B cell (primary cell): ENCODE results near the gene JMJD1C. TPM values are rescaled to one million over a fixed set of nuclear protein-coding genes. Genes with fewer than 3 reads are reported as not detected.
A peak's percentile ranks its signal among the peaks of the same experiment; 100 is the strongest.

ENCODE experiments used
- ATAC-seq: fragments of 200-7000 bp; cut with Tn5 transposase; one replicate; pipeline ENCODE4 v1.10.0; 2021; ENCODE audit warnings: low read depth, mild to moderate bottlenecking, moderate number of reproducible peaks, moderate library complexity
- CTCF ChIA-PET: fragments of 350-600 bp; sonication (Branson Sonifier 250); formaldehyde crosslinking; loops from one replicate; lab custom pipeline; 2021; ENCODE audit warnings: antibody characterized with exemption, inconsistent platforms; lab: Charles Lee
- POLR2A ChIA-PET: fragments of 350-600 bp; sonication (Branson Sonifier 250); formaldehyde crosslinking; loops from one replicate; lab custom pipeline; 2021; ENCODE audit warnings: antibody characterized with exemption; lab: Charles Lee
- DNase-seq: peaks from one replicate; pipeline ENCODE4 v3.0.0; 2013
- H2AFZ ChIP-seq: 2 replicates; pipeline ENCODE4 v1.6.1; 2012; ENCODE audit warnings: mild to moderate bottlenecking, low read depth, low read length; ENCODE audit not compliant: insufficient read depth, poor library complexity, severe bottlenecking
- H3K27ac ChIP-seq, 2 donors: 1 replicate in 1 of 2; 2 replicates in 1 of 2; pipeline ENCODE4 v1.5.1; 2012 to 2013; ENCODE audit warnings: low read length in 2 of 2, mild to moderate bottlenecking in 2 of 2, moderate library complexity in 1 of 2
- H3K27me3 ChIP-seq, 4 experiments: fragments of 200-600 bp in 1 of 4; sonication (generic) in 1 of 4; replicated peaks in 1 of 4; 1 replicate in 2 of 4; 2 replicates in 2 of 4; pipeline versions ENCODE4 v1.6.1 to v1.7.0; 2013 to 2016; ENCODE audit warnings: low read length in 3 of 4, mild to moderate bottlenecking in 2 of 4, mixed read lengths in 1 of 4, moderate library complexity in 1 of 4; ENCODE audit not compliant: insufficient read depth in 4 of 4, control insufficient read depth in 3 of 4; ENCODE audit errors: control extremely low read depth in 1 of 4
- H3K36me3 ChIP-seq, 2 experiments: replicated peaks in 1 of 2; 1 replicate in 1 of 2; 2 replicates in 1 of 2; pipeline versions ENCODE4 v1.6.1 to v1.7.1; 2013; ENCODE audit warnings: low read length in 1 of 2; ENCODE audit not compliant: insufficient read depth in 2 of 2, control insufficient read depth in 1 of 2; ENCODE audit errors: control extremely low read depth in 1 of 2, extremely low read depth in 1 of 2
- H3K4me1 ChIP-seq, 2 donors: fragments of 200-600 bp in 1 of 2; sonication (generic) in 1 of 2; 1 replicate in 1 of 2; 2 replicates in 1 of 2; pipeline versions ENCODE4 v1.5.1 to v1.6.1; 2013 to 2017; ENCODE audit warnings: low read length in 2 of 2; ENCODE audit not compliant: control insufficient read depth in 2 of 2, insufficient read depth in 2 of 2
- H3K4me2 ChIP-seq: replicated peaks from 2 replicates; pipeline ENCODE3; 2012; ENCODE audit warnings: mild to moderate bottlenecking, low read depth, low read length; ENCODE audit not compliant: poor library complexity, severe bottlenecking
- H3K4me3 ChIP-seq, 5 experiments: fragments of 200-600 bp in 1 of 5; sonication (generic) in 1 of 5; 1 replicate in 3 of 5; 2 replicates in 2 of 5; pipeline versions ENCODE4 v1.5.1 to v1.7.0; 2011 to 2016; ENCODE audit warnings: low read length in 4 of 5, mild to moderate bottlenecking in 4 of 5, low read depth in 2 of 5, control low read depth in 1 of 5, moderate library complexity in 1 of 5; ENCODE audit not compliant: insufficient read depth in 1 of 5; ENCODE audit errors: control extremely low read depth in 1 of 5, extremely low read depth in 1 of 5
- H3K79me2 ChIP-seq: fragments of 200-600 bp; sonication (generic); one replicate; pipeline ENCODE4 v1.6.0; 2016; ENCODE audit warnings: low read length; ENCODE audit not compliant: control insufficient read depth, insufficient read depth
- H3K9ac ChIP-seq: fragments of 200-600 bp; sonication (generic); 2 replicates; pipeline ENCODE4 v1.6.1; 2017; ENCODE audit warnings: mild to moderate bottlenecking, low read length, moderate library complexity
- H3K9me3 ChIP-seq, 3 donors: one replicate each; pipeline versions ENCODE4 v1.6.1 to v1.7.1; 2013; ENCODE audit warnings: low read length in 2 of 3; ENCODE audit not compliant: control insufficient read depth in 2 of 3, insufficient read depth in 1 of 3; ENCODE audit errors: control extremely low read depth in 1 of 3
- H4K20me1 ChIP-seq: 2 replicates; pipeline ENCODE4 v1.6.0; 2012; ENCODE audit warnings: mild to moderate bottlenecking, low read length; ENCODE audit not compliant: insufficient read depth, control insufficient read depth, poor library complexity, severe bottlenecking
- H3K27ac Mint-ChIP-seq: one replicate; pipeline ENCODE4 v1.8.0; 2021; ENCODE audit warnings: mixed read lengths
- H3K27me3 Mint-ChIP-seq: one replicate; pipeline ENCODE4 v1.8.0; 2021; ENCODE audit warnings: mixed read lengths
- H3K4me1 Mint-ChIP-seq: one replicate; pipeline ENCODE4 v1.8.0; 2021; ENCODE audit warnings: mixed read lengths
- H3K4me3 Mint-ChIP-seq: one replicate; pipeline ENCODE4 v1.8.0; 2021; ENCODE audit warnings: mixed read lengths
- H3K9me3 Mint-ChIP-seq: one replicate; pipeline ENCODE4 v1.8.0; 2022; ENCODE audit warnings: mixed read lengths; ENCODE audit not compliant: insufficient read depth
- EZH2 ChIP-seq: IDR thresholded peaks from 2 replicates; pipeline ENCODE4 v1.6.1; 2012; ENCODE audit warnings: borderline replicate concordance, low read depth, mild to moderate bottlenecking, moderate library complexity, low read length; ENCODE audit not compliant: insufficient read depth, poor library complexity, severe bottlenecking
- WGBS: methylation state at CpG from one replicate; pipeline ENCODE4 v1.1.5; 2013; ENCODE audit warnings: missing lambda C conversion rate; ENCODE audit not compliant: insufficient coverage; 5-methylcytosine and 5-hydroxymethylcytosine counted together
- intact Hi-C: fragments of 100-400 bp; cut with micrococcal nuclease; formaldehyde crosslinking; loops from one replicate; pipeline ENCODE4 v1.10.0; 2022
- polyA plus RNA-seq: library from polyadenylated mRNA; depleted of rRNA; stranded (reverse); fragments of >200 nt; gene quantifications from 2 replicates; pipeline ENCODE4 v1.2.3, GENCODE V29; 2012
- total RNA-seq, 2 donors: library from RNA; stranded (reverse); fragments of 120-200 nt in 1 of 2; gene quantifications; 1 replicate in 1 of 2; 2 replicates in 1 of 2; pipeline versions ENCODE4 v1.2.3 to v1.2.4, GENCODE V29; 2013 to 2022
- TF ChIP-seq, protein P1 (sequence below): fragments of 200-600 bp; IDR thresholded peaks from one replicate; pipeline ENCODE4 v1.8.0; 2022; ENCODE audit warnings: antibody characterized with exemption, mild to moderate bottlenecking

The JMJD1C gene
- total and polyA plus RNA-seq, 2 donors (not counting 1 experiment from before 2014, with no cell fraction given), result 81.8 to 235 TPM

DNA sequence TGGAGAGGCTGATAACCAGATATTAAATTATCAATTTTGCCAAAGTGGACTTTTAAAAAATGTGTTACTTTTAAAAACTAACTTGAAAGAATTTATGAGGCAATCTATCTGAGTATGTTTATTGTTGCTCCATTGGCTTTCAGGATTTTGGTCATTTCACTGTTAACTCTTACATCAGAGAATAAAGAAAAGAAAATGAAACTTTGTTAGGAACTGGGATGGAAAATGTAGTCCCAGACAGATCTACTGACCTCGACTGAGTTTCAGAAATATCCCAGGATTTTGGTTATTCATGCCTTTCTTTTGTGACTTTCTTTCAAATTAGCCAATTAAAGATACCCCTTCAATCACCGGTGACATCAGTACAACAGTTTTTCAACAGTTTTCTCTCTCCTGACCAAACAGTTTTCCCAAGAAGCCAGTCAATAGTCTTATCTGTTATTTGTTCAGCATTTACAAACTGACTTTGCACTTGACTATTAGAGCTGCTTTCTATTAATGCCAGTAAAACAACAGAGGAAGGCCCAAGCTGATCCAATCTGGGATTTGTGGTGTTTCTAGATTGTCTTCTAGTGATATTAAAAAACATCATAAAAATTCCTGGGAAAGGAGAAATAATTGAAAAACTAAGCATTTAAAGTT lies 296.8 kb downstream of the JMJD1C start:
- peaks cover 15% of the 10 kb centered on the region for H4K20me1 ChIP-seq
- H3K4me3 Mint-ChIP-seq, result no peak overlapping the region
- intact Hi-C loops, result loop anchor here (5.0 kb wide), 1 partner anchor 38 kb away; no protein-coding TSS in a partner anchor
- WGBS, result 90% methylated on average over 1 of the region's 2 CpGs
- no peaks in the 10 kb centered on the region for H3K27me3 Mint-ChIP-seq
- no peak for ATAC-seq
- peak overlapping the region; percentile 60 for H3K27ac Mint-ChIP-seq
- peaks cover 14 to 69% of the 10 kb centered on the region in 2 experiments for H3K36me3 ChIP-seq
- TF ChIP-seq EZH2, result no peak
- TF ChIP-seq, protein P1, sequence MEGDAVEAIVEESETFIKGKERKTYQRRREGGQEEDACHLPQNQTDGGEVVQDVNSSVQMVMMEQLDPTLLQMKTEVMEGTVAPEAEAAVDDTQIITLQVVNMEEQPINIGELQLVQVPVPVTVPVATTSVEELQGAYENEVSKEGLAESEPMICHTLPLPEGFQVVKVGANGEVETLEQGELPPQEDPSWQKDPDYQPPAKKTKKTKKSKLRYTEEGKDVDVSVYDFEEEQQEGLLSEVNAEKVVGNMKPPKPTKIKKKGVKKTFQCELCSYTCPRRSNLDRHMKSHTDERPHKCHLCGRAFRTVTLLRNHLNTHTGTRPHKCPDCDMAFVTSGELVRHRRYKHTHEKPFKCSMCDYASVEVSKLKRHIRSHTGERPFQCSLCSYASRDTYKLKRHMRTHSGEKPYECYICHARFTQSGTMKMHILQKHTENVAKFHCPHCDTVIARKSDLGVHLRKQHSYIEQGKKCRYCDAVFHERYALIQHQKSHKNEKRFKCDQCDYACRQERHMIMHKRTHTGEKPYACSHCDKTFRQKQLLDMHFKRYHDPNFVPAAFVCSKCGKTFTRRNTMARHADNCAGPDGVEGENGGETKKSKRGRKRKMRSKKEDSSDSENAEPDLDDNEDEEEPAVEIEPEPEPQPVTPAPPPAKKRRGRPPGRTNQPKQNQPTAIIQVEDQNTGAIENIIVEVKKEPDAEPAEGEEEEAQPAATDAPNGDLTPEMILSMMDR, result no peak
- H3K4me2 ChIP-seq, result no peak overlapping the region
- peak overlapping the region in 1 of 2 donors; percentile 42 for H3K27ac ChIP-seq
- peaks cover 18% of the 10 kb centered on the region for H3K4me1 Mint-ChIP-seq
- POLR2A ChIA-PET, result no interaction called here
- no peak overlapping the region for H2AFZ ChIP-seq
- no peak for DNase-seq
- no peaks in the 10 kb centered on the region for H3K27me3 ChIP-seq
- no peak overlapping the region for H3K9ac ChIP-seq
- H3K4me1 ChIP-seq, result peaks cover 12% of the 10 kb centered on the region in 2 donors
- no peaks in the 10 kb centered on the region for H3K9me3 ChIP-seq
- CTCF ChIA-PET, result interaction anchor here (1.5 to 16.5 kb wide), 5 partner anchors 12 to 731 kb away, joined by 4 to 453 read pairs (median 65); no protein-coding TSS in a partner anchor
- no peaks in the 10 kb centered on the region for H3K9me3 Mint-ChIP-seq
- peaks cover 11% of the 10 kb centered on the region for H3K79me2 ChIP-seq
- H3K4me3 ChIP-seq, result no peak overlapping the region

DNA sequence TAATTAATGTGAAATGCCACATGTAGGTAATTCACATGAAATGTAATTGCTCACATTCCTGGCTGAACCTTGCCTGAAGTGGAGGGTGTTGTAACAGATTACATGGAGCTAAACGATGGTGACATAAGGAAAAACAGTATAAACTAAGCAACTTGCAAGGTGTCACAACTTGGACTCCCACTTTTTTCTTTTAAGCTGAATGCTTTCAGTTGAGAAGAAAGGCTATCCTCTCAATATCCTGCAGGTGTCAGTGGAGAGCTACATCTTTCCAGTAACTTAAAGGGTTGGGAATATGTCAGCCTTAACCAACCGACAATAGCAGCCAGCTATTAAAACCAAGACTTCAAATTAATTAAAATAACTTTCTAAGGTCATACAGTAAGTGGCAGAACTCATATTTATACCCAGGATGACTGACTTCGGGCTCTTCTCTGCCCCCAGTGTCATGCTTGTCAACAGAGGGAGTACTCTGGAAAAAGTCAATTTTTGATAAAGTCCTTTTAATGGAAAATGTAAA lies 299.0 kb downstream of the JMJD1C start:
- Histone ChIP-seq H3K36me3 (peaks cover 15 to 61% of the 10 kb centered on the region in 2 experiments), H3K4me2 (no peak overlapping the region), H3K79me2 (peaks cover 1% of the 10 kb centered on the region), H3K27ac (no peak overlapping the region), H3K4me3 (no peak overlapping the region), H4K20me1 (peaks cover 9% of the 10 kb centered on the region), H3K4me1 (no peaks in the 10 kb centered on the region), H3K9ac (no peak overlapping the region), H2AFZ (no peak overlapping the region), H3K9me3 (no peaks in the 10 kb centered on the region), H3K27me3 (no peaks in the 10 kb centered on the region)
- no peaks in the 10 kb centered on the region for H3K9me3 Mint-ChIP-seq
- WGBS, result 20% methylated on average over 1 of the region's 3 CpGs
- intact Hi-C loops, result loop anchor here (1.0 to 5.0 kb wide), 4 partner anchors 41 to 601 kb away; no protein-coding TSS in a partner anchor
- no peaks in the 10 kb centered on the region for H3K27me3 Mint-ChIP-seq
- H3K4me3 Mint-ChIP-seq, result no peak overlapping the region
- no peak overlapping the region for H3K27ac Mint-ChIP-seq
- TF ChIP-seq, protein P1, result peak; percentile 83
- no peak for TF ChIP-seq EZH2
- POLR2A ChIA-PET, result interaction anchor here (0.5 to 1.8 kb wide), 4 partner anchors 9 to 719 kb away, joined by 3 to 4 read pairs (median 4); no protein-coding TSS in a partner anchor
- ATAC-seq (peak; percentile 84), DNase-seq (peak; percentile 74)
- peaks cover 2% of the 10 kb centered on the region for H3K4me1 Mint-ChIP-seq
- CTCF ChIA-PET, result interaction anchor here (0.6 to 16.5 kb wide), 54 partner anchors 8 to 902 kb away, joined by 3 to 453 read pairs (median 4); partner anchors contain the start of gene JMJD1C
